VCaP (cell line): ENCODE measurements around the gene MYL4.
"Not testable (repeated sequence)": the region's sequence is repeated elsewhere in the genome, so short reads cannot be mapped to it uniquely, and the experiment has no call there.

Experiments used
- H3K27ac ChIP-seq: fragments of 450-650 bp; 2 replicates; pipeline ENCODE4 v1.5.1; 2017
- CTCF ChIP-seq: fragments of 450-650 bp; conservative IDR thresholded peaks from 2 replicates; pipeline ENCODE4 v1.5.1; 2017; ENCODE audit warnings: mild to moderate bottlenecking, moderate library complexity

The MYL4 gene

GRCh38 chr17:47176389-47176826, 32.7 kb upstream of the MYL4 start:
- no peak for TF ChIP-seq CTCF

GRCh38 chr17:47177261-47177660, 31.9 kb upstream of the MYL4 start:
- no peak overlapping the region for H3K27ac ChIP-seq
- TF ChIP-seq CTCF, result no peak

More at GRCh38 chr17:47176389-47176826, 32.7 kb upstream of the MYL4 start:
- H3K27ac ChIP-seq, result no peak overlapping the region

- H3K27ac ChIP-seq, result no peak overlapping the region
- no peak for TF ChIP-seq CTCF
Measured at GRCh38 chr17:47179141-47179540, 30.0 kb upstream of the MYL4 start.

- H3K27ac ChIP-seq, result no peak overlapping the region
- TF ChIP-seq CTCF, result no peak
Measured at GRCh38 chr17:47180337-47180736, 28.8 kb upstream of the MYL4 start.

- H3K27ac ChIP-seq, result not testable (repeated sequence)
Measured at GRCh38 chr17:47180988-47181387, 28.2 kb upstream of the MYL4 start.

GRCh38 chr17:47184681-47185080, 24.5 kb upstream of the MYL4 start:
- no peak for TF ChIP-seq CTCF
- no peak overlapping the region for H3K27ac ChIP-seq

GRCh38 chr17:47188271-47188875, 20.8 kb upstream of the MYL4 start:
- no peak for TF ChIP-seq CTCF
- peak overlapping the region; percentile 94 for H3K27ac ChIP-seq

GRCh38 chr17:47188876-47189731, 20.0 kb upstream of the MYL4 start, which contains the start of gene CDC27:
TSS of gene CDC27 (minus strand) at chr17:47189295. CDS start at chr17:47189172, 123 bp downstream.
- peak within 1 kb of the TSS; percentile 94 for H3K27ac ChIP-seq
- TF ChIP-seq CTCF, result no peak
